Spleen (tissue), 3 donors: ENCODE measurements around the gene MSI2.

Experiments used
- POLR2A ChIP-seq, 3 donors: fragments of 450-650 bp; IDR thresholded peaks; one replicate each; pipeline ENCODE4 v1.5.1; 2017; ENCODE audit warnings: antibody characterized with exemption in 3 of 3, mild to moderate bottlenecking in 1 of 3
- POLR2AphosphoS5 ChIP-seq, 3 donors: sonication (generic); formaldehyde crosslinking; IDR thresholded peaks; one replicate each; pipeline ENCODE4 v1.5.1; 2017; ENCODE audit warnings: antibody characterized with exemption in 3 of 3

GRCh38 chr17:57512258-57512657 is 255.9 kb downstream of the MSI2 start:
- TF ChIP-seq POLR2AphosphoS5 (IDR thresholded peaks at IDR 0.05) = no peak
- no peak for TF ChIP-seq POLR2A (IDR thresholded peaks at IDR 0.05)
